GM19328 (cell line): ENCODE data around the gene USP51.
"Not testable (repeated sequence)": the region's sequence is repeated elsewhere in the genome, so short reads cannot be mapped to it uniquely, and the experiment has no call there.

Source experiments
- ATAC-seq: cut with Tn5 transposase; IDR thresholded peaks from one replicate; pipeline ENCODE4 v1.9.1; 2021; ENCODE audit warnings: mild to moderate bottlenecking, moderate library complexity; ENCODE audit not compliant: unreplicated experiment

USP51 gene

GRCh38 chrX:55489314-55490009 lies at the start of gene USP51:
Gene USP51, minus strand, starts transcription at chrX:55489848. Its CDS starts 909 bp downstream, at chrX:55488939.
- ATAC-seq = peak; percentile 43

GRCh38 chrX:55524487-55524886 lies 34.8 kb upstream of the USP51 start:
- ATAC-seq = no peak

- no peak for ATAC-seq
Measured at GRCh38 chrX:55523356-55523755, 33.7 kb upstream of the USP51 start.

GRCh38 chrX:55522596-55523276 lies 33.1 kb upstream of the USP51 start:
- ATAC-seq = no peak

GRCh38 chrX:55521687-55522086 lies 32.0 kb upstream of the USP51 start:
- no peak for ATAC-seq

GRCh38 chrX:55516794-55517481 lies 27.3 kb upstream of the USP51 start:
- not testable (repeated sequence) for ATAC-seq

GRCh38 chrX:55513045-55513737 lies 23.5 kb upstream of the USP51 start:
- ATAC-seq = not testable (repeated sequence)

GRCh38 chrX:55508410-55509152 lies 18.9 kb upstream of the USP51 start:
- not testable (repeated sequence) for ATAC-seq

- not testable (repeated sequence) for ATAC-seq
Measured at GRCh38 chrX:55507699-55508098, 18.1 kb upstream of the USP51 start.

- ATAC-seq = not testable (repeated sequence)
Measured at GRCh38 chrX:55507010-55507409, 17.4 kb upstream of the USP51 start.

- ATAC-seq = no peak
Measured at GRCh38 chrX:55490974-55491373, 1.3 kb upstream of the USP51 start.

GRCh38 chrX:55490121-55490520 lies 473 bp upstream of the USP51 start:
- ATAC-seq = no peak

GRCh38 chrX:55488593-55489313 lies 895 bp downstream of the USP51 start:
- peak; percentile 65 for ATAC-seq

- no peak for ATAC-seq
Measured at GRCh38 chrX:55488006-55488592, 1.5 kb downstream of the USP51 start.

GRCh38 chrX:55487143-55487542 lies 2.5 kb downstream of the USP51 start:
- ATAC-seq = no peak

GRCh38 chrX:55486736-55487135 lies 2.9 kb downstream of the USP51 start:
- no peak for ATAC-seq

GRCh38 chrX:55484948-55485347 lies 4.7 kb downstream of the USP51 start:
- ATAC-seq = no peak

GRCh38 chrX:55480390-55481062 lies 9.1 kb downstream of the USP51 start:
- ATAC-seq = no peak

- not testable (repeated sequence) for ATAC-seq
Measured at GRCh38 chrX:55479956-55480355, 9.7 kb downstream of the USP51 start.
